HG03558 (cell line): ENCODE results near the gene STXBP6.

ENCODE experiments used
- ATAC-seq: cut with Tn5 transposase; IDR thresholded peaks from one replicate; pipeline ENCODE4 v1.9.1; 2021; ENCODE audit warnings: moderate number of reproducible peaks; ENCODE audit not compliant: unreplicated experiment; ENCODE audit errors: extremely low read depth

The STXBP6 gene

DNA sequence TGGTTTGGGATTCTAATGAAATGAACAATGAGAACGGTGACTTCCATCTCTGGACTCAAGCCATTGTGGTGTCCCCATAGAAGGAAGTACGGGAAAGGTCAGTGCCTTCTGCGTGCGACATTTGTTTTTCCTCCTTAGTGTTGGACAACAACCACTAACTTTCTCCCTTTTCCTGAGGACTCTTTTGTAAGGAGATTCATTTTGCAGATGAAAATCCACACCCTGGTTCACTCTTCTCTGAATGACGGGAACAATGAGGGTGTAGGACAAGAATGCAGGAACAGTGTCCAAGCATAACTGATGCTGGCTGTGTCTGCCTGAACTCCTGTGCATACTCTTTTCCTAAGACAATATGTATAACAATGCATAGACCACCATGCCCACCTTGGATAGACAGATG lies 176.4 kb downstream of the STXBP6 start:
- no peak for ATAC-seq

DNA sequence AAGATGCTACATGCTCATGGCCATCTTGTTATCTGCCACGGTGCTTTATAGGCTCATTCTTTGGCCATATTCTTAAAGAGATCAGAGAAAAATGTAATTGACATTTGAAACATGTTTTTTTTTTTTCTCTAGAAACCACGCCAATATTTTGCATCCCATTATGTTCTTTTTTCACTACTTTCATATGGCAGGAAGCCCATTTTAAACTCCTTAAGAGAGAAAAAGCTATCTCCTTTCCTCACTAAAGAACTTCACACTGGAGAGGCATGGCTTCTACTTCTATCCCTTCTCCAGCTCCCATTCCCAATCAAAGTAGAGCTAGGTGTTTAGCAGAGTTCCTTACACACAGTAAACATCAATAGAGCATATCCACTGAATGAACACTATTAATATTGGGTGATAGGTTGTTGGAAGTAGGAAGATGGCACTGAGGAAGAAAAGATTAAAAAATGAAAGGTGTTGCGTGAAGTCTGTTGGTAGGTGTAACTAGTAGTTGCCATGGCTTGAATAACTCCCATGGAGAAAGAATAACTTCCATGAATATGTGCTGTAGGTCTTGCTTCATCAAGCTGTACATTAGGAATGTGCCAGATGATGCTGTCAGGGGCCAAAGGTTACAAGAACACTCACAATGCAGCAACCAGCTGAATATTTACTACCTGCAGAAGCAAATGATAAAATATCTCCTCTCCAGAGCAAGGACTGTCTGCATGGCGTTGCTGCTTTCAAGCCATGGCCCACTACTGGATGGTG lies 178.8 kb downstream of the STXBP6 start:
- ATAC-seq: no peak

DNA sequence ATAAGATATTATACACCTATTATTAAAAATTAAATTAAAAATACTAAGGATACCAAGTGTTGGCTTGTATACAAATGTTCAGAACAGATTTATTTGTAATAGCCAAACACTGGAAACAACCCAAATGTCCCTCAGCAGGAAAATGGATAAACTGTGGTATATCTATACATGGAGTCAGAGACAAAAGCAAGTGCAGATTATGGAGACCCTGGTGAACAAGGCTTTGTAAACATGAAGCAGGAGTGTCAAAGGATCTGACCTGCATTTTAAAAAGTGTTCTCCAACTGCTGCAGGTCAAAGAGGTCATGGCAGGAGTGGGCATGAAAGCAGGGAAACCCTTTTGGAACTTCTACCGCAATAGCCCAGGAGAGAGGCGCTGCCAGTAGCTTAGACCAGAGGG lies 181.6 kb downstream of the STXBP6 start:
- no peak for ATAC-seq

DNA sequence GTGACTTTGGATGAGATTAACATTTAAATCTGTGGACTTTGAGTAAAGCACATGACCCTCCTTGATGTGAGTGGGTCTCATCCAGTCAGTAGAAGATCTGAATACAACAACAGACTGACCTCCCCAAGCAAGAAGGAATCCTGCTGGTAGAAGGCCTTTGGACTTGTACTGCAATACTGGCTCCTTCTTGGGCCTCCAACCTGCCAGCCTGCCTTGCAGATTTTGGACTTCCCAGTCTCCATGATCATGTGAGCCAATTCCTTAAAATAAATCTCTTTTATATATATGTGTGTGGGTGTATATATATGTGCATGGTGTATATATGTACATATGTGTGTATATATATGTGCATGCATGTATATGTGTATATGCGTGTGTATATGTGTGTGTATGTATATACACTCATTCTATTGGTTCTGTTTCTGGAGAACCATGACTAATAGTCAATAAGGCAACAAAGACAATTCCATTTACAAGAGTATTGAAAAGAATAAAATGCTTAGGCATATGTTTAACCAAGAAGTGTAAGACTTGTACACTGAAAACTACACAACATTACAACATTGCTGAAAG lies 183.8 kb downstream of the STXBP6 start:
- no peak for ATAC-seq

DNA sequence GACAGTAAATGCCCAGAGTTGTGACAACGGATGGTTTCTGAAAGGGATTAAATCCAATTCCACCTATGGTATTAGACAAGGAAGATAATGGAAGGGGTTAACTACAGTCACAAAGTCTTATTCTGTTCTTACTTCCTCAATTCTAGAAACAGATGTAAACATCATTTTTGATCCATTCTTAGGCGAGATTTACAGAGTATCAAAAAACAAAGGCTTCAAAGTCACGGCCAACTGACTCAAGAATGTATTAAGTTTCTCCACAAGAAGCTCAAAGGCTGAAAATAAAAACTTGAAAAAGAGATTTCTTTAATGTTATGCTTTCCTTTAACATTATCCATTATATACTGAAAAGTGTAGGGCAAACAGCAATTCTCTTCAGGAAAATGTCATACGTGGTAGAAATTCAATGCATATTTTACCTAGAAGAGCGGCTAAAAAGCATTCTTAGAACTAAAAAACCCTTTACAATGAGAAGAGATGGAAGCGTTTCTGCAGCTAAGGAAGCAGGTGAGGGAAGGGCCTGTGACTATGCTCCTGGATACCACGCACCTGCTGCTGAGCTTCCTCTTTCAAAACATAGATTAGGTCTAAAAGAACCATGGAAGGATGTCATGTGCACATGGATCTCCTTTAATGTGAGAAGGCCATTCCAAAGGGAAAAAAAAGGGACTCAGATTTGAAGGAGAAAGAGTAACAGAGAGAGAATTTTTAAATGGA lies 185.8 kb downstream of the STXBP6 start:
- ATAC-seq: no peak

DNA sequence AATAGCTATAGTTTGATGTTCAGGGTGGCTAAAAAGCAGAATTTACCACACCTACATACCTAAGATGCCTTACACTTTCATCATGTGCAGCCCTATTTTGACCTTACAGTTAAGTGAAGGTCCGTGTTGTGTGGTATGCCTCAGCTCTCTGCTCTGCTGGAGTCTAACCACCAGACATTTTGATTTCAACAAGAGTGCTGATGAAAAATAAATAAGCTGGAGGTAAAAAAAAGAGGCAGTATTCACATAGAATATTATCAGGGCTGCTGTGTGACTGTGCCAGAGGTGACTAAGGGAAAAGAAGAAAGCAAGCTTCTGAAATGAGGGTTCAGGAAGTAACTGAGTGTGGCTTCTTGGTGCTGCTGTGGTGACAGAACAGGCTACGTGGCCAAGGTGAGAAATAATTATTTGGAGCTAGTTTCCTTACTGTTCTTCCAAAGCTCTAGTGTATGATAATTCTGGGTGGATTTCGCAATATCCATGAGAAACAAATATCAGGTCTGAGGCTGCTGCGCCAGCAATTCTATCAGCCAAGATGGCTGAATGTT lies 188.8 kb downstream of the STXBP6 start:
- no peak for ATAC-seq

DNA sequence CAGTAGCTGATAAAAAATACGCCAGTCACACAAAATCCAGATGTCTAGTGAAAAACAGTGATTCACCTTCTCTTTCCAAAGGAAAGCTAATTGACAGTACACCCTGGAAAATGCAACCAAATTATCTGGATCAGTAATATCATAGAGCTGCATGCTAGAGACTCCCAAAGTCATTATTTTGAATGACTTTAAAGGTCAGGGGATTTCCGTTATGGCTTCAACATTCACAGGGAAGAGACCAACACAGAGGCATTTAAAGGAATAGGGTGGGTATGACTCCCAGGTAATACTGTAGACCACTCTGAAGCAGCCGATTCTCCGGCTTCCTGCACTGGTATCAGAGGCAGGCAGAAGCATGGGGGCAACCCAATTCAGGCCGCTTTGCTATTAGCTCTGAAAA lies 190.4 kb downstream of the STXBP6 start:
- ATAC-seq: no peak

DNA sequence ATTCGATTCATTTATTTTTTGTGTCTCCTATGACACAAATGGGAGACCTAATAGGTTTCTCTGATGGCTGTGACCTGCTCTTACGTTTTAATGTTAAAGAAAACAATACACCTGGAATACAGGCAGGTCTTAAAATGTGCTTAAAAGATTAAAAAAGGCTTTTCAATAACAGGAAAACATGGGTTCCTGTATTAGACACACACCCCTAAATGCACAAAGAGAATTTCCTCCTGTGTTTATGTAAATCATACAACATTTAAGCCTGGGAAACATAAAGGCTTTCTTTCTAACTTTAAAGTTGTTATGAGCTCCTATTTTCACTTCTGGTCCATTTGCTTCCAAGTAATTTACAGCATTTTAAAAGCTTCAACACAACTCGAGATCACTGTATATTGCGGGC lies 191.3 kb downstream of the STXBP6 start:
- no peak for ATAC-seq

DNA sequence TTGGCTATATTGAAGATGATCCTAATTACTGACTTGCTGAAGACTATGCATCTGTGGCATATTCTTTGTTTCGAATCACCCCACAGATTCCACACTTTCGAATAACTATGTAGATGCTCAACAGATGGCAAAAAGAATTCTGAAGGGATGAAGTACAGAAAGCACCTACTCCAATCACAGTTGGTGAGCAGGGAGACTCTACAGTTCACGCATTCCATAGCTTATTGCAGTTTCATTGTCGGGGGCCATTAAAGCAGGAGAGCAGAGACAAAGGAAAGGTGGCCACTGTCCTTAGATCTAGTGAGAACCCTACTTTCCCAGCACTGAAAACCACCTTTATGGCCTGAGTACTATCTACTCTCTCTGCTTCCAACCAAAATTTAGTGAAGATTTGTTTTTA lies 191.9 kb downstream of the STXBP6 start:
- ATAC-seq: no peak

DNA sequence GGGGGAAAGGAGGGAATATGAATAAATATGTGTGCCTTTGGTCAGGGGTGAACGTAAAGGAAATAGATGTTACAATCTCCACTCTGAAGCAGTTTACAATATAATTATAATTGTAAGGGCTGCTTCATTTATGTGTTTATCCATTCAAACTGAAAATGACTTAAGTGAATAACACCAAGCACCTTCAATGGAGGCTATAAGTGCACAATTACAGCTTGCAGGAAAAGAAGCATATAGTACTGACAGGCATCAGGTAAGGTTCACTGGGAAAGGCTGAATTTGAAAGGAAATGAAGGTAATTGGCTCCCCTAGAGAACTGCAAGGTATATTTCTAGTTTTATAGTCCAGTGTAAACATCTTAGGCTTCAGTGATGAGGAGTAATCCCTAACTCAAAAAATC lies 192.7 kb downstream of the STXBP6 start:
- ATAC-seq: no peak

DNA sequence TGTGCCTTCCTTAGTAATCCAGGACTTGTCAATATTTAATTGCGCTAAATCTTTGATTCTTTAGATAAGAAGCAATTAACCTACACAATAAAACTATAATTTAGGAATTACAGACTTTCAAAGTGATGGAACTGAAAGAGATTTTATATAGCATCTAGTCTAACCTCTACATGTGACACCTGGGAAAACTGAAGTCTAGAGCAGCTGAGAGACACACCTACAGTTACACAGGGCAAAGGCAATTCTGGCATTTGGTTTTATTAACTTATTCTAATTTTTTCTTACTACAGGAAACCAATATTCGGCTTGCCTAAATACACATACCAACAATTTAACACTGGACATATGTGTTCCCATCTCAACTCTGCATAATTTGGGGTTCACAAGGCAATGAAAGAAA lies 196.5 kb downstream of the STXBP6 start:
- no peak for ATAC-seq

DNA sequence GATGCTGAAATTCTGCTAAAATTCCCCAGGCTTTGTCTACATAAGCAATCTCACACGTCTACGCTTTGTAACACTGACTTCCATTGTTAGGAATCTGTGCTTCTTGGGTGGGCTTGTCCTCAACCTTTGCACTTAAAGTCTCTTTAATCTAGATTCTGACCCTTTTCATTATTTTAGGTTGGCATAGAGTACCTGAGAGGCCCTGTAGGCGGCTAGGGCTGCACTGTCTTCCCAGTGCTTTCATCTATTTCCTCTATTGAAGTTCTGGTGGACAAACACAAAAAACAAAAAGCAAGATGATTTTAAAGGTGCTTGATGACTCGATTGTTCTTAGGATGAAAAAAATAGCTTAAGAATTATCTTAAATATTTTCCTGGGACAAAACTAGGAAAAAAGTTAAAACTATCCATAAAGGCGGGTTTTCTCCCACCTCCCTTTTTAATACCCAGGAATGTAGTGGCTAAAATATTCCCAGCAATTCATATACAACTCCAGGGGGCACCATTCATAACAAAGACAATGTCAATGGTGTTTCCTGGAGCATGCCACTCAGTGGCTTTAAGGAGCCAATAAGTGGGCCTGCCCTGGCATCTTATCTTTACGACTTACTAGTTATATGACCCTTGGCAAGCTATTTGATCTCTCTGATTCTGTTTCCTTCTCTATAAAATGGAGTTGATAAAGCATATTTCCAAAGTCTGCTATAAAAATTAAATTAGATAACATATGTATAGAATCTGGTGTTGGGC lies 197.5 kb downstream of the STXBP6 start:
- no peak for ATAC-seq

DNA sequence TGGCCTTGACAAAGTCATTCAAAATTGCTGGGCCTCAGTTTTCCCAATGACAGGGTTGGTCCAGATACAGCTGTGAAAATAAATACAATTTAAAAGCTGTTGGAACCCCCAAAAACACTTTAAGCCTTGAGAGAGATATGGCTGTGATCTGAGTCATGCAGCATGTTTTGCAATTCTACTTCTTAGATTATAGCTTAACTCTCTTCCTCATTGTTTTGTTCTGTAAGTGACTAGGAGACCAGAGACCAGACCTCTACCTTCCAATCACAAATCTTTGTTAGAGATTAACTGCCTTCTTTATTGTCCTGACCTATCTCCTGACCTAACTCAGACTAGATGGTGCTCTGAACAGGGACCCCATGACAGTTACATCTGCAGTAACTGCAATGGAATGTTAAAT lies 198.1 kb downstream of the STXBP6 start:
- ATAC-seq: no peak

DNA sequence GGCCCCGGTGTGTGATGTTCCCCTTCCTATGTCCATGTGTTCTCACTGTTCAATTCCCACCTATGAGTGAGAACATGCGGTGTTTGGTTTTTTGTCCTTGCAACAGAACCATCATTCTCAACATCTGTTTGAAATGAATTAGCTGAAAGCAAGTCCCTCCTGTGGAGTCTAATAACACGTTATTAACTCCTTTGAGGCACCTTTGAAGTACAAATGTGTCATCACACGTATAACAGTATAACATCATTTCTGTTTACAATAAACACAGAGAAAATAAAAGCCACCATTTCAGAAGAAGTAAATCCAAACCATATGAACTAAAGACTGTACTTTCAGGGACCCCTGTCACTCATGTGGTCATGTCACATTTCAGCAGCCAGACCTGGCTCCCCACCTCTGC lies 198.5 kb downstream of the STXBP6 start:
- no peak for ATAC-seq

DNA sequence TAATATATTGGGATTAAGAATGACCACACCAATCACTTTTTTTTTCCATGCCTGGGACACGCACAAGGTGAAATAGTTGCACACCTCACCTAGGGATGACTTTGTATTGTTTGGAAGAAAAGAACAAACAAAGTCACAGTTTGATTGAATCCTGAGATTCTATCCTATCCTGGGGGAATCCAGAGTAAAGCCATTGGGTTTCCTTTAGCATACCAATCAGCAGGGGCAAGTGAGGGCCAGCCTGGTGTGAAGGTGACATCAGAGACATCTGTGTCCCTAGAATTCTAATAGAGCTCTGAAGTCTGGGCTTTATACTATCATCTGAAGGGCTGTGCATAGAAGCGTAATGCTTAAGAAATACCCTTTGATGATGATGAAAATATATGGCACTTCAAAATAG lies 199.9 kb downstream of the STXBP6 start:
- no peak for ATAC-seq

DNA sequence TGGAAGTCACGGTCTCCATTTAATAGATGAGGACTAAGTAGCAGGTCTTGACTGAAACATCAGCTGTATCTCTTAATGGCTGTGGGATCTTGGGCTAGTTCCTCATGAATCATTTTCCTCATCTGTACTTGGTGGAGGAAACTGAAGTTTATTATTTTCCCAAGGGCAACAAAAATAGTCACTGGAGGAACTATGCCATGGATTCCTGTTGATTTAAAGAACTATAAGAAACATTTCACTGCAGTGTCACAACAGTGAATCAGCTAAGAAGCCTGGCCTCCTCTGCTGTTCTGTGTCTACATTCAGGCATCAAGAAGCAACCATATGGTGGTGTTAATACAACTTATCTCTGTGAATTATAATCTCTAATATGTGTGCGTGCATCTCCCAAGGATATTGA lies 200.5 kb downstream of the STXBP6 start:
- no peak for ATAC-seq

DNA sequence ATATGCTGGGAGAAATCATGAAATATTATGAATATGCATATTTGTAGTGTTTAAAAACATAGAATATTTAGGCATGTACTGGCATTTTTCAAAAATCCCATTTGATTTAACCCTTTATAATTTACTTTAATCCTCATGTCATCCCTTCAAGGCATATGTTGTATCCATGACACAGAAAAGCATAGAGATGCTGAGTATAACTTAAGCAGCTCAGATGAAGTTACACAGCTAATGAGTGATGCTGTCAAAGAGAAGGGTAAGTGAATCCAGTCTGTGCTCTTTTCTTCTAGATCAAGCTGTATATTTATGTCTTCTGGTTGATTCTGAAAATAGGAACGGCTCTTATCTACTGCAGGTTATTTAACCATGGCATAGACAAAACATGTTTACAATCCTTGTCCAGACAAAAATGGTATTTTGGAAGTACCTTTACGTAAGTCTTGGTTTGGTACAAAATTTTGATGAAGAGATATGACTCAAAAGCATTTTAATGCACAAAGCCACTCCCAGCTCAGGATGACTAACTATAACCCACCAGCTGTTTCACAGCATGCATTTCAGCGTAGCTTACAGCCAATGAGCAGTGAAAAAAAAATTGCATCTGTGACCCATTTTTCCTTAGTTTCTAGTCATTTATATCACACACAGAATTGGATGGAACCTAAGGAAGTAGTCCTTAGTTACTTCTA lies 201.7 kb downstream of the STXBP6 start:
- no peak for ATAC-seq

DNA sequence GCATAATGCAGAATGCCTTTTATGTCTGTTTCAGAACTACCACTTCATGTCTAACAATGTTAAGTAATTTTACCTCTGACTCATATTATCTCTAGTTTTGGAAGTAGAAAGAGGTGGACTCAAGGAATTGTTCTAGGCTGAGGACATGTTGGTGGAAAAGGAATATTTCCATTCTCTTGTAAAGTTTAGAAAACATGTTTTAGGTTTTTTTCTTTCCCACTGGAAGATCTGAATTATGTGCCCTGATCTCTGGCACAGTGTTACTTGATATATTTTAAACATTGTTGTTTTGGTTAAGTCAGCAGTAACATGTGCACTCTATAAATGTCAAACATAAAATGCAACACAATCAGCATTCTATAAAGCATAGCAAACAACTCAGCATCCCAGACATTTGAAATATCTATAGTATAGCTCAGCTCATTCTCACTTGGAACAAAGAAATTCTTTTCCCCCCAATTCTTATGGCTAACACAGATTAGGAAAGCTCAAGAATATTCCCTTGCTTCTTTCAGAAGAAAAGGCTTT lies 202.3 kb downstream of the STXBP6 start:
- ATAC-seq: no peak

DNA sequence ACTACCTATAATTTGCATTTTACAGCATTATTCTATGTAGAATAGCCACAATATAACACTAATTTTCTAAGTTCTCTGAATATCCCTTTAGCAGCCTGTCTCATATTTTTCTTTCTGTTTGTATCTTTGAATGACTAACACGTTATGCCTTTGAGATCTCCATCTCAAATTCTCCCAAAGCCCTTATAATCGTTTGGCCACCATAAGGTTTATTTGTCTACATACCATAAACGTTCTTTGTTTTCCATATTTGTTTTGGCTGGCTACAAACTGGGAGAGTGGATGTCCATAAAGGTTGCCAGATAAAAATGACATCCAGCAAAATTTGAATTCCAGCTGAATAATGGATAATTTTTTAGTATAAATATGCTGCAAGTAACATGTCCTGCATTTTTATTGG lies 203.7 kb downstream of the STXBP6 start:
- ATAC-seq: no peak

DNA sequence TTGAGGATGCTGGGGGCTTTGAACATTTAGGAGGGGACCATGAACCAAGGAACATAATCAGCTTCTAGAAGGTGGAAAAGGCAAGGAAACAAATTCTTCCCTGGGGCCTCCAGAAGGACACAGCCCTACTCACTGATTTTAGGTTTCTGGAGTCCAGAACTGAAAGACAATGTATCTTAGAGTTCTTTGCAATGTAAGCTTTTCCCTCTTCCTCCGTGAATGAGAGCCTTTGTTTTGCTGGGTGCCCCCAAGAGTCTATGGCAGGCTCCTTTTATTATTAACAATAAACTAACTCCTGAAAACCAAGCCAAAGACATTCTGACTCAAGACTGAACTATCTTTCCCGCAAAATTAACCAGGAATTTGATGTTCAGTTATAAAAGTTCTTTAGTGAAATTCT lies 204.1 kb downstream of the STXBP6 start:
- ATAC-seq: no peak
